Heart left ventricle (tissue), 16 donors: Measurements from ENCODE around the gene CD207. TPM values are rescaled to one million over a fixed set of nuclear protein-coding genes. Genes with fewer than 3 reads are reported as not detected.
A peak's percentile ranks its signal among the peaks of the same experiment; 100 is the strongest.

Source experiments
- ATAC-seq, 4 donors: fragments of 200-7000 bp; cut with Tn5 transposase; one replicate each; pipeline ENCODE4 v1.9.1; 2020 to 2022; ENCODE audit warnings: moderate library complexity in 4 of 4, mild to moderate bottlenecking in 3 of 4, moderate number of reproducible peaks in 1 of 4
- DNase-seq, 5 donors: peaks; one replicate each; pipeline ENCODE4 v3.0.0-alpha.2; 2020
- H3K27ac ChIP-seq, 12 donors: fragments of 200-600 bp; sonication (generic) in 4 of 12; one replicate each; pipeline versions ENCODE4 v1.5.0 to v1.8.0; 2016 to 2022; ENCODE audit warnings: mild to moderate bottlenecking in 2 of 12
- H3K27me3 ChIP-seq, 9 donors: fragments of 200-600 bp; sonication (generic) in 2 of 9; one replicate each; pipeline versions ENCODE4 v1.5.1 to v1.8.0; 2016 to 2022; ENCODE audit warnings: mild to moderate bottlenecking in 3 of 9
- H3K36me3 ChIP-seq, 9 donors: fragments of 200-600 bp; sonication (generic) in 2 of 9; one replicate each; pipeline versions ENCODE4 v1.5.0 to v1.8.0; 2018 to 2022; ENCODE audit warnings: mild to moderate bottlenecking in 2 of 9
- H3K4me1 ChIP-seq, 12 donors: fragments of 200-600 bp; sonication (generic) in 4 of 12; one replicate each; pipeline versions ENCODE4 v1.5.0 to v1.8.0; 2016 to 2022; ENCODE audit warnings: mild to moderate bottlenecking in 3 of 12
- H3K4me3 ChIP-seq, 12 donors: fragments of 200-600 bp; sonication (generic) in 4 of 12; one replicate each; pipeline versions ENCODE4 v1.5.0 to v1.8.0; 2017 to 2022; ENCODE audit warnings: mild to moderate bottlenecking in 9 of 12, moderate library complexity in 4 of 12
- H3K9me3 ChIP-seq, 12 donors: fragments of 200-600 bp; sonication (generic) in 4 of 12; one replicate each; pipeline versions ENCODE4 v1.5.0 to v1.8.0; 2016 to 2022; ENCODE audit warnings: mild to moderate bottlenecking in 1 of 12
- POLR2A ChIP-seq, 2 donors: fragments of 450-650 bp; IDR thresholded peaks; one replicate each; pipeline ENCODE4 v1.6.1; 2017; ENCODE audit warnings: antibody characterized with exemption in 2 of 2, mild to moderate bottlenecking in 2 of 2, moderate library complexity in 2 of 2
- WGBS, 4 donors: extraction: QIAGEN DNeasy Blood & Tissue Kit in 2 of 4; methylation state at CpG; one replicate each; pipeline versions ENCODE4 v1.1.5 to v1.1.7; 2013 to 2018; 5-methylcytosine and 5-hydroxymethylcytosine counted together
- intact Hi-C, 10 donors: fragments of 100-400 bp; cut with DNase I; formaldehyde crosslinking; loops; one replicate each; pipeline versions ENCODE4 v1.11.1 to v1.14.2; 2022
- polyA plus RNA-seq, 2 donors: library from polyadenylated mRNA; stranded (reverse); fragments of 200-250 nt; gene quantifications; one replicate each; pipeline ENCODE4 v1.2.3, GENCODE V29; 2013
- total RNA-seq, 9 donors: library from RNA; depleted of rRNA in 2 of 9; stranded (reverse); fragments of >200 nt in 2 of 9; fragmentation: NEBNext Ultra II Directional in 3 of 9; extraction: Animal tissue kit (Norgen Biotek cat#: 25700) in 3 of 9; gene quantifications; one replicate each; pipeline versions ENCODE4 v1.1.0 to v1.2.4, GENCODE V29; 2016 to 2023
- TF ChIP-seq, protein P1 (sequence below), 12 donors: fragments of 200-600 bp; sonication (generic) in 4 of 12; IDR thresholded peaks; one replicate each; pipeline versions ENCODE4 v1.5.0 to v1.8.0; 2018 to 2022; ENCODE audit warnings: antibody characterized with exemption in 12 of 12, mild to moderate bottlenecking in 5 of 12
- donor health status: ischemic (EF 13 %, LVEDD 7.1; RV severe dilation, severe dysfunction).
- donor health status: healthy with polysubstance abuse.
- donor health status: DM: no; HTN: yes; CAD: no.
- donor health status: DM: no; HTN: no; CAD: no.
- donor health status: ischemic (EF 25% LVEDD 6.9; RV normal size, moderate dysfunction).
- donor health status: ischemic (EF 25% LVEDD 5.7; RV mildly dilated, moderate dysfunction).
- donor health status: healthy.
- donor health status: DM: yes; HTN: yes; CAD: no.
- donor health status: ischemic (EF 35%, LVEDD 5.7; RV mildly dilated, moderate dysfunction).
- donor health status: nonischemic (EF 11% LVEDD 7.7; RV severe dilation, severe dysfunction).
- donor health status: DM: yes; HTN: yes; CAD: no.
- donor health status: PGD.
- donor health status: ischemic (EF 29% LVEDD 5.4; RV normal size, mild dysfunction).
- donor health status: nonischemic (EF 23%, LVEDD 6.1; RV moderate dilation, normal function).

CD207 gene
- total and polyA plus RNA-seq, 11 donors, result 0.04 to 0.48 (median 0.19) TPM; not detected in 4

DNA sequence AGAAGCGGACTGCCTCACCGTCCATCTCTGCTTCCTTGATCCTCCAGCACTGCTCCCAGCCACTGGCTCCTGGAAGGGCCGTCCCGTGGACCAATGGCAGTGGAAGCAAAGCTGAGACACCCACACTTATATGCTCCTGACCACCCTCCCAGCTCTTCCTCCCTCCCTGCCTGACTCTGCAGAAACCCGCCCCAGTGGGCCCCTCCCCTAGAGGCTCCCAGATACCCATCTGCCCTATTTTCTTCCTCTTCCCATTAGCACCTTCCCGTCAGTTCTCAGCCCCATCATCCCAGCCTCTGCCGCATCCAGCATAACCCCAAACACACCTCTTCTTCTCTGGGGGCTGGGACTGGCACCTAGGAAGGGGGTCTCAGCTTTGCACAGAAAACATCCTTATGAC lies 15.1 kb downstream of the CD207 start, which contains the start of gene CLEC4F:
Gene CLEC4F (minus strand): TSS at position 101 of the 400 bp plus-strand sequence. CDS start 76 bp downstream, at position 25.
- Histone ChIP-seq H3K4me3 (no peak within 1 kb of the TSS), H3K9me3 (no peaks in the 10 kb centered on the region), H3K27ac (no peak within 1 kb of the TSS), H3K4me1 (no peaks in the 10 kb centered on the region), H3K36me3 (no peaks in the 10 kb centered on the region), H3K27me3 (peaks cover 0 to 13% (median 0%) of the 10 kb centered on the region in 9 donors)
- ATAC-seq (no peak), DNase-seq (no peak)
- WGBS, 4 donors, result 70 to 77% (median 70%) methylated on average over 7 of the region's 7 CpGs
- no peak for TF ChIP-seq POLR2A (IDR thresholded peaks at IDR 0.05)
- TF ChIP-seq, protein P1, sequence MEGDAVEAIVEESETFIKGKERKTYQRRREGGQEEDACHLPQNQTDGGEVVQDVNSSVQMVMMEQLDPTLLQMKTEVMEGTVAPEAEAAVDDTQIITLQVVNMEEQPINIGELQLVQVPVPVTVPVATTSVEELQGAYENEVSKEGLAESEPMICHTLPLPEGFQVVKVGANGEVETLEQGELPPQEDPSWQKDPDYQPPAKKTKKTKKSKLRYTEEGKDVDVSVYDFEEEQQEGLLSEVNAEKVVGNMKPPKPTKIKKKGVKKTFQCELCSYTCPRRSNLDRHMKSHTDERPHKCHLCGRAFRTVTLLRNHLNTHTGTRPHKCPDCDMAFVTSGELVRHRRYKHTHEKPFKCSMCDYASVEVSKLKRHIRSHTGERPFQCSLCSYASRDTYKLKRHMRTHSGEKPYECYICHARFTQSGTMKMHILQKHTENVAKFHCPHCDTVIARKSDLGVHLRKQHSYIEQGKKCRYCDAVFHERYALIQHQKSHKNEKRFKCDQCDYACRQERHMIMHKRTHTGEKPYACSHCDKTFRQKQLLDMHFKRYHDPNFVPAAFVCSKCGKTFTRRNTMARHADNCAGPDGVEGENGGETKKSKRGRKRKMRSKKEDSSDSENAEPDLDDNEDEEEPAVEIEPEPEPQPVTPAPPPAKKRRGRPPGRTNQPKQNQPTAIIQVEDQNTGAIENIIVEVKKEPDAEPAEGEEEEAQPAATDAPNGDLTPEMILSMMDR (IDR thresholded peaks at IDR 0.05), result no peak
- intact Hi-C loops, result no loop called here

DNA sequence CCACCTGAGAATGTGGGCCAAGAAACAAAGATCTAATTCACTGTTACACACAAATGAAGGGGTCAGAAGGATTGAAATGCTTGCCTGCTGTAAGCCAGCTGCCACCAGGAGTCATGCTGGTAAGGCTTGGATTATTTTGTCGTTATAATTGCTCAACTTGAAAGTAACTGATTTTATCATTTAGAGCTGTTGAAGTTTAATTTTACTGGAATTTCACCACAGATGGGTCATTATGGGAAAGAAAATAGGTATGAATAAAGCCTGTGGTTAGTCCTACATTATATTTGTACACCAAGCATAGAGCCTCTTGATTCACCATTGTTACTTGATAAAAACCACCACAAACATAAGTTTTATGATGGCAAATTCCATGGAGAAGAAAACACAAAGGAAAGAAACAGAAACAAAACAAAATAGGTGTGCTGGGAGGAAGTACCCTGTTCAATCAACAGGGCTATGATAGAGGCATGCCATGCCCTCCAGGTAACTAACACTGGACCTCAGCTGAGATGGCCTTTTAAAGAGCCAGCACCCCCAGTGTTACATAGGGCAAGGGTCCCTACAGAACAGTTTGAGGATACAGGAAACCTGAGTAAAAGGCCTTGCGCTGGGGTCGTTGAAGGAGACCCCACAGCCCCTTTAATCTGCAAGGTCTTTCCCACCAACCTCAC lies 18.2 kb downstream of the CD207 start:
- 72 to 90% (median 86%) methylated on average over 3 of the region's 3 CpGs for WGBS, 4 donors

GRCh38 chr2:70816726-70817125 lies 18.9 kb downstream of the CD207 start:
- no peak overlapping the region for H3K4me3 ChIP-seq
- H3K4me1 ChIP-seq, result no peaks in the 10 kb centered on the region
- no peaks in the 10 kb centered on the region for H3K36me3 ChIP-seq
- H3K27me3 ChIP-seq, result peaks cover 0 to 13% (median 0%) of the 10 kb centered on the region in 9 donors
- TF ChIP-seq, protein P1 (IDR thresholded peaks at IDR 0.05), result no peak
- no peak for TF ChIP-seq POLR2A (IDR thresholded peaks at IDR 0.05)
- 57 to 65% (median 60%) methylated on average over 5 of the region's 5 CpGs for WGBS, 4 donors
- DNase-seq (no peak), ATAC-seq (no peak)
- H3K27ac ChIP-seq, result no peak overlapping the region
- intact Hi-C loops, result no loop called here
- H3K9me3 ChIP-seq, result no peaks in the 10 kb centered on the region

More for the DNA sequence above, 18.2 kb downstream of the CD207 start:
- H3K36me3 ChIP-seq, result no peaks in the 10 kb centered on the region
- intact Hi-C loops, result no loop called here
- H3K9me3 ChIP-seq, result no peaks in the 10 kb centered on the region
- peaks cover 0 to 13% (median 0%) of the 10 kb centered on the region in 9 donors for H3K27me3 ChIP-seq
- H3K4me1 ChIP-seq, result no peaks in the 10 kb centered on the region
- no peak overlapping the region for H3K27ac ChIP-seq
- TF ChIP-seq POLR2A (IDR thresholded peaks at IDR 0.05), result no peak
- TF ChIP-seq, protein P1 (IDR thresholded peaks at IDR 0.05), result no peak
- ATAC-seq, result no peak
- no peak overlapping the region for H3K4me3 ChIP-seq
- no peak for DNase-seq

DNA sequence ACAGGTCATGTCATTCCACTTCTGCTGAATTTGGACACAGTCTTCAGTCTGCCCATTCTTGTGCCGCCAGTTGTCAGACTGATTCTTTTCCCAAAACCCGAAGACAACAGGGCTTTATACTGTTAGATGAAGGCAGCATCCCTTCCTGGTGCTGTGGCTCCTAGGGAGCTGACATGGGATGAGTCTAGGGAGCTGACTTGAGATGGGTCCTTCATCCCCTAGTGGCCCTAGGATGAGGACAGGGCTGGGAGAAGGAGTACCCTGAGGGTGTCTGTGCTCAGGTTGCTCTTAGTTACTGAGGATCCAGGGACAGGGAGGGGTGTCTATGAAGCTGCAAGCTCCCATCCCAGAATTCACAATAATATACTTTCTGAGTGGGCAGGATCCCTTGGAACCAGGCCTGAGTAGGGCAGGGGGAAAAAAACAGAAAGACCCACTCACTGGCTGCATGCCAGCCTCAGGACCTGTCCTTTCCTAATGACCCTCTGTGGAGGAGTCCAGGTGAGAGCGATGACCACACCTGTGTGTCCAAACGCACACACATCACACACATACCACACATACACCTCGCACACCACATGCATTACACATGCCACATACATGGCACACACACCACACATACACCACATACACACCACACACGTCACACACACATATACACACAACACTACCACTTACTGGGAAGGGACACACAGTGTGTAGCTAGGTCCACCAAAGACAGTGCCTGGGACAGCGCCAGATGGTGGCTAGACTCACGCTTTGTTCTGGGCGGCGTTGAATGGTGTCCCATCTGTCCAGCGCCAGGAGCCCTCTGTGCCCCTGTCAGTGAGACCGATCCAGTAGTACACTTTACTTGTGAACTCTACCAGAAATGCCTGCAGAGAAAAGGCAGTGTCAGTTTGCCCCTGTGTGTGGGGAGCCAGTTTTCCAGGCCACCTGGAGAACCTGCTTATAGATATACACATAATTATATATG lies 26.3 kb downstream of the CD207 start:
- TF ChIP-seq POLR2A (IDR thresholded peaks at IDR 0.05), result no peak
- TF ChIP-seq, protein P1 (IDR thresholded peaks at IDR 0.05), result no peak
- 90 to 93% (median 93%) methylated on average over 11 to 12 of the region's 12 CpGs for WGBS, 4 donors
- Histone ChIP-seq H3K36me3 (no peaks in the 10 kb centered on the region), H3K9me3 (peaks cover 0 to 5% (median 0%) of the 10 kb centered on the region in 12 donors), H3K27ac (no peak overlapping the region), H3K4me3 (no peak overlapping the region), H3K4me1 (no peaks in the 10 kb centered on the region), H3K27me3 (peaks cover 0 to 7% (median 0%) of the 10 kb centered on the region in 9 donors)
- ATAC-seq, result peak in 1 of 4 donors; percentile 18
- no peak for DNase-seq
- intact Hi-C loops, result no loop called here
